NCI-H2196 treated with DMSO at 0.1 percent for 48 hours (cell line): ENCODE measurements around the gene TDRD9.
"Not testable (repeated sequence)": the region's sequence is repeated elsewhere in the genome, so short reads cannot be mapped to it uniquely, and the experiment has no call there.

Experiments
- DNase-seq: peaks from one replicate; lab custom pipeline; 2025; ENCODE audit not compliant: unreplicated experiment; lab: John Stamatoyannopoulos, UW

The TDRD9 gene

DNA sequence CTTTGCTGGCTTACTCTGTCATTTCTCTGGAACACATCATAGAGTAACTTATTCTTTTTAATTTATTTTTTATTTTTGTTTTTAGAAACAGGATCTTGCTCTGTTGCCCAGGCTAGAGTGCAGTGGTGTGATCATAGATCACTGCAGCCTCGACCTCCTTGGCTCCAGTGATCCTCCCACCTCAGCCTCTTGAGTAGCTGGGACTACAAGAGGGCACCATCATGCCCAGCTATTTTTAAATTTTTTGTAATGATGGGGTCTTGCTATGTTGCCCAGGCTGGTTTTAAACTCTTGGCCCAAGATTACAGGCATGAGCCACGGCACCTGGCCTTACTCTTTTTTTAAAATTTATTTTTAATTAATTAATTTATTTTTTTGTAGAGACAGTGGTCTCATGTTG is 46.3 kb downstream of the TDRD9 start:
- no peak for DNase-seq

DNA sequence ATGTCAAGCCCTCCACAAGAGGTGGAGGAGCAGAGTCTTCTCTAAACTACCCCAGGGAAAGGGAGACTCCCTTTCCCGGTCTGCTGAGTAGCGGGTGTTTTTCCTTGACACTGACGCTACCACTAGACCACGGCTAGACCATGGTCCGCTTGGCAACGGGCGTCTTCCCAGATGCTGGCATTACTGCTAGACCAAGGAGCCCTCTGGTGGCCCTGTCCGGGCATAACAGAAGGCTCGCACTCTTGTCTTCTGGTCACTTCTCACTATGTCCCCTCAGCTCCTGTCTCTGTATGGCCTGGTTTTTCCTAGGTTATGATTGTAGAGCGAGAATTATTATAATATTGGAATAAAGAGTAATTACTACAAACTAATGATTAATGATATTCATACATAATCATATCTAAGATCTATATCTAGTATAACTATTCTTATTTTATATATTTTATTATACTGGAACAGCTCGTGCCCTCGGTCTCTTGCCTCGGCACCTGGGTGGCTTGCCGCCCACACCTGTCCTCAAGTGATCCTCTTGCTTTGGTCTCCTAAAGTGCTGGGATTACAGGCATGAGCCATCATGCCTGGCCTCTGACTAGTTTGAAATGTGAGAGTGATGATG is 52.5 kb downstream of the TDRD9 start:
- DNase-seq, result not testable (repeated sequence)

DNA sequence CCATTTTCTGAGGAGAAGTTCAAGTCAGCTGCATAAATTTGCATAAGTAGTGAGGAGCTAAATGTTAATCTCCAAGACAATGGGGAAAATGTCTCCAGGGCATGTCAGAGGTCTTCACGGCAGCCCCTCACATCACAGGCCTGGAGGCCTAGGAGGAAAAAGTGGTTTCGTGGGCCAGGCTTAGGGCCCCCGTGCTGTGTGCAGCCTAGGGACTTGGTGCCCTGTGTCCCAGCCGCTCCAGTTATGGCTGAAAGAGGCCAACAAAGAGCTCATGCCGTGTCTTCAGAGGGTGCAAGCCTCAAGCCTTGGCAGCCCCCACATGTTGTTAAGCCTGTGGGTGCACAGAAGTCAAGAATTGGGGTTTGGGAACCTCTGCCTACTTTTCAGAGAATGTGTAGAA is 55.9 kb downstream of the TDRD9 start:
- no peak for DNase-seq

DNA sequence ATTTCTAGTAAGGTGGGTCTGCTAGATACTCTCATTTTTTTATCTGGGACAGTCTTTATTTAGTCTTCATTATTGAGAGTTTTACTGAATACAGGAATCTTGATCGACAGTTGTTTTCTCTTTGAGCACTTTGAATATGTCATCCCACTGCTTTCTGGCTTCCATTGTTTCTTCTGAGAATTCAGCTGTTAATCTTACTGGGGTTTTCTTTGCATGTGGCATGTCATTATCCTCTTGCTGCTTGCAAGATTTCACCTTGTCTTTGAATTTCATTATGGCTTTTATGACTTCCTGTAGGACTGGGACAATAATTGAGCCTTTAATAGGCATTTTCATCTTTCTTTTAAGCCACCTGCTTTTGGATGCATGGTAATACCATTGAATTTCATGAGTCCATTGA is 60.8 kb downstream of the TDRD9 start:
- DNase-seq, result no peak

DNA sequence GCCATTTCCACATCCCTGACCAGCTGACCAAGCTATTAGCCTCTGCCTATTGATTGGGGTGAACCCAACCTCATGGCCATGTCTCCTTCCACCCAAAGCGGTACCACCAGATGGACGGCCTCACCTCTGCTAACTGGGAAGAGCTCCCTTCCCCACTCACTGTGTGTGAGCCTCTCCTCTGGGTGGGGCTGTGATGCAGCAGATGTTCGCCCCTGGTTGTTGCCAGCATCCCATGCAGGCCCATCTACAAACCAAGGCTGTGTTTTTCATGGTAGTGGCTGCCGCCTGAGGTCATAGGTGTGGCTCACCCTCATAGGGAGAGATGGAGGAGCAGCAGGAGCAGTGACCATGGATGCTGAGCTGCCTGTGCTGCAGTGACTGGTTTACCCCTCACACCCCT is 61.7 kb downstream of the TDRD9 start:
- no peak for DNase-seq

DNA sequence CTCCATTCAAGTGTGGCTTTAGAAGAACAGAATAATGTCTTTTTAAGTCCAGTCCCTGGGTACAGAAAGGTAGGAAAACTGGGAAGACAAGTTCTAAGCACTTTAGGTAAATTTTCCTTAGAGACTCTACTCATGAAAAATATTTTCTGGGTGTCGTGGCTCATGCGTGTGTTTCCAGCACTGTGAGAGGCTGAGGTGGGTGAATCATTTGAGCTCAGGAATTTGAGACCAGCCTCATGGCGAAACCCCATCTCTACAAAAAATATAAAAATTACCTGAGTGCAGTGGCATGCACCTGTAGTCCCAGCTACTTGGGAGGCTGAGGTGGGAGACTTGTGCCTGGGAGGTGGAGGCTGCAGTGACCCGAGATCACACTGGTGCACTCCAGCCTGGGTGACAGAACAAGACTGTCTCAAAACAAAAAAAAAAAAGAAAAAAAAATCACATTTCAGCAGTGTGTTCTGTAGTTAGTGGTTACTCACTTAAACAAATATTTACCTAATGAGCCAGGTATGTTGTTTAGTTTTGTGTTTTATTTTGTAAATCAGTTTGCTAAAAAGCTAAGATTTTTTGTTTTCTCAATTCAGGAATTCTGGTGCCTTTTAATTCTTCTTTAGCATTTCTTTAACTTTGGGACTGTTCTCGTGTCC is 66.4 kb downstream of the TDRD9 start:
- DNase-seq, result no peak

DNA sequence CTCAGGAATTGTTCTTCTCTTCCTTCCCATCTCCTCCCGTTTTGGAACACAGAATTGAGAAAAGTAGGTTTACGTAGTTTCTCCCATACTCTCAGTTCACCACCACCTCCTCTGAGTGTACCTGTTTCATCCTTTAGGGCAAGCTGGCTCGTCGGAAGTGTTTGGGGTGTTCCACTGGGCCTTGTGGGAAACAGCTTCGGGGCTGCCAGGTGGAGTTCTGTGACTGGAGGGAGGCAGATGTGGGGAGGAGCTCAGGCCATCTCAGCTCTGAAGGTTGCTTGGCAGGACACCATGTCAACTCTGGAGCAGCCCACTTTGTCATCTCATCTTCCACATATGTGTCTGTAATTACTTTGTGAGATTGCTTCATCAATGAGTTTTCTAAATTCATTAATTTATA is 67.6 kb downstream of the TDRD9 start:
- no peak for DNase-seq

DNA sequence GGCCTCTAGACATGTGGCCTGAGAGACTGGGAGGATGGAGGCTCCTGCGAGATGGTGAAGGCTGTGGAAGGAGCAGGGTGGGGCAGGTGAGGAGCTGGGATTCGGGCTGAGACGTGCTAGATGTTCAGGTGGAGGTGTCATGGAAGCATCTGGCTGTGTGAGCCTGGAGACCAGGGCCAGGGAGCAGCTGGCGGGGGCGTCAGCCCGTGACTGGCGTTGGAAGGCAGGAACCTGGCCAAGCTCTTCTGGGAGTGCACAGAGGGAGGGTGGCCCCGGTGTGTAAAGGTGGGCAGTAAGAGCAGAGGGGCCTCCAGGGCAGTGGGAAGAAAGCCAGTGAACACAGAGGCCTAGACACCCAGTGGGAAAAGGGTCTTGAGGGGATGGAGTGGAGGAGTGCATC is 69.1 kb downstream of the TDRD9 start:
- no peak for DNase-seq

DNA sequence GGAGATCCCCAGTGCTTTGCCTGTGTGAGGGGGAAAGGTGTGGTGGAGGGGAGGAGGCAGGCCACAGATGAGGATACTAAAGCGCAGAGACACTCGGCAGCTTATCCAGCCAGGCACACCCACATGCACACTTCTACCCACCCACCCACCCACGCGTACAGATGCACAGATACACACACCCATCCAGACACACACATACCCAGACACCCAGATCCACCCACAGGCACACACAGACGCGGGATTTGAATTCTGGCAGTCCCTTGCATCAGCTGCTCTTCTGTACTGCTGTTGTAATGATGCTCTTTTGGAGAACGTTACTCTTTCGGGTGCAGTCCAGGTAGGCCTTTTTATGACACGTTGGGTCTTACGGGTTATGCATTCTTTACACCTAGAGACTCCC is 69.8 kb downstream of the TDRD9 start:
- no peak for DNase-seq

DNA sequence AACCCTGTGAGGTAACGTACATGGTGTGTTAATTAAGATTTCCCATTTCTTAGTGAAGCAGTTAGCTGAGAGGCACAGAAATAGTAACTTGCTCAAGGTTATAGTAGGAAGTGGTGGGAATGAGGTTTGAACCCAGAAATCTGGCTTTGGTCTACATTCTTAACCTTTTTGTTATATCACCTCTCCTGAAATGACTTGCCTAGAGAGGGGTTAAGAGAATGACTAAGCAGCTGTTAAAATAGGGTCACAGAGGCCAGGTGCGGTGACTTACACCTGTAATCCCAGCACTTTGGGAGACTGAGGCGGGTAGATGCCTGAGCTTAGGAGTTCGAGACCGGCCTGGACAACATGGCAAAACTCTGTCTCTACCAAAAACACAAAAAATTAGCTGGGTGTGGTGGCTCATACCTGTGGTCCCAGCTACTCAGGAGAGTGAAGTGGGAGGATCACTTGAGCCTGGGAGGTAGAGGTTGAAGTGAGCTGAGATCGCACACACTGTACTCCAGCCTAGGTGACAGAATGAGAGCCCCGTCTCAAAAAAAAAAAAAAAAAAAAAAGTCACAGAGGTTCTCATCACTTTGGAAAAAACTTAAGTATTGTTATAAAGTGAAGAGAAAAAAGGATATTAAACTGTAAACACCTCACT is 71.7 kb downstream of the TDRD9 start:
- no peak for DNase-seq

DNA sequence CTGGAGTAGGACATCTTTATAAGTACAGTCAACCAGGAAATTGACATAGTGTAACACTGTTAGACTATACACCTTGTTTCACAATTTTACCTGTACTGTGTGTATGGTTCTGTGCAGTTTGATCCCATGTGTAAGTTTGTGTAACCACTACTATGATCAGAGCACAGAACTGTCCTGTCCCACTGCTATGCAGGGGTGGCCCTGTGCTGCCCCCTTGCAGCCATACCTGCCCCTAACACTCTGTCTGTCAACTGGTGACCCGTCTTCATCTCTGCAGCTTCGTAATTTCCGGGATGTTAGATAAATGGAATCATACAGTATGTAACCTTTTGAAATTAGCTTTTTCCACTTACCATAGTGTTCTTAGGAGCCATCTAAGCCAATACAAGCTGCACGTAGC is 72.7 kb downstream of the TDRD9 start:
- no peak for DNase-seq

DNA sequence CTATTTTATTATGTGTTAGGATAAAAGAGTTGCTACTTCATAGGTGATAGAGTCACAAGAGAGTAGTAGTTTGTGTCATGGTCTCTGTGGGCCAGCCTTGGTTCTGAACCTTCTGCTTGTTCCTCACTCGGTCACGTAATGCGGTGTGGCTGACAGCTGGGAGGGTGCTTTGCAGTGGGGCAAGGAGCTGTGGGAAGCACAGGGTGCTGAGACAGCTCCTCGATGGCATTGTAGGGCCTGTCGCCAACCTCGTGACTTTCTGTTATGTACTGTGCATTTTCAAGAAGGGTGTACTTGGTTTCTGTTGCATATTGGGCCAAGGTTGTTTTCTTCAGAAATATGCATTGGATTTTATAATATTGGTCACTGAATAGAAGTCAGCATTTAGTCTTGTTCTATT is 75.4 kb downstream of the TDRD9 start:
- no peak for DNase-seq

DNA sequence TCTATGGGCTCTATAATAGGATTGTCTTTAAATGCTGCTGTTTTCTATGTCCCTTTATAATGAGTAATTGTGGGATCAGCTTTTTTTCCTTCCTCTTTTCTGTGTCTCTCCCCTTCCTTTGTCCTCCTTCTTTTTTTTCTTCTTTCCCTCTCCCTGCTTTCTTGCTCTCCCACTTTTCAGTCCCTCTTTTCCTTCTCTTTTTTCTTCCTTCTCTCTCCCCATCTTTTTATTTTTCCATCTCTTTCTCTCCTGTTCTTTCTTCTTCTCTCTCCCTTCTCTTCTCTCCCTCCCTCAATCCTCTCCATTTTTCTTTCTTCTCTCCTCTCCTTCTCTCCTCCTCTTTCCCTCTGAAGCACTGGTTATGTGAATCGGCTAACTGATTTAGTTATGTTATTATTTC is 76.6 kb downstream of the TDRD9 start:
- DNase-seq, result no peak

DNA sequence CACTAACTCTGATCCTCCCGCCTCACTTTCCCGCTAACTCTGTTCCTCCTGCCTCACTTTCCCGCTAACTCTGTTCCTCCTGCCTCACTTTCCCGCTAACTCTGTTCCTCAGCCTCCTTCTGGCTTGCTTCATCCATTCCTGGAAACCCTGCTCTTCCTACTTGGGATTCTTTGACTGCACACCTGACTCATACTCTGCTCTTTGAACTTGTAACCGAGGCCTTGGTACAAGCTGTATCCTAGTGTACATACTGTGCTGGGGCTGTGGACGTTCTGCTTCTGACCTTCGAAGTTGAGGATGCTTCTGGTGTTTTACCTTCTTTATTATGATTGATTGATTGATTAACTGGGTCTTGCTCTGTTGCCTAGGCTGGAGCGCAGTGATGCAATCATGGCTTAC is 77.2 kb downstream of the TDRD9 start:
- DNase-seq, result no peak

DNA sequence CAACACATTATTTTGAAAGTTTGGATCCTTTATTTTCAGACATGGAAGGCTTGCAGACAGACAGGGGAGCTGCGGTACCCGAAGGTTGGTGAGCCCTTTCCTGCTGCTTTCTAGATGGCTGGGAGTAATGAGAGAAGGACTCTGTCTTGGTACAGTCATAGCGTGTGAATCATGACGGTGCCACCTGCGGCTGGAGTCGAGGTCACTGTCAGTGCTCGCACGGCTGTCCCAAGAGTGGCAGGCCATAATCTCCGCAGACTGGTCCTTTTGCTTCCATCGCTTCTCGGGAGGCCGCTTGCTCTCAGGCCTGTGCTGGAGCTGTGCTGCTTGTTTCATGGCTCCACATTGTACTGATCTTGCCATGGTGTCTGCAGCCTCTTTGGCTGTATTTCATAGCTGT is 78.9 kb downstream of the TDRD9 start:
- DNase-seq, result no peak

DNA sequence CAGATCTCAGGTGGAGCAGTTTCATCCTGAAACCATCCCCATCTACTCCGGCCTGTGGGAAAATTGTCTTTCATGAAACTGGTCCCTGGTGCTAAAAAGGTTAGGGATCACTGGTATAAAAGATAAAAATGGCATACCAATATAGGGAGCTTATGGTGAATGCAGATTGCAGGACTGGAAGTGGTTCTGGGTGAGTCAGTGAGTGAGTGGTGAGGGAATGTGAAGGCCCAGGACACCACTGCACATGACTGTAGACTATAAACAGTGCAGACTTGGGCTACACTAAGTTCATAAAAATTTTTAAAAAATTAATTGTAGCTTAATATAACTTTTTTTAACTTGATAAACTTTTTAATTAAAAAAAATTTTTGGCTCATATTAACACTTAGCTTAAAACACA is 81.0 kb downstream of the TDRD9 start:
- no peak for DNase-seq

DNA sequence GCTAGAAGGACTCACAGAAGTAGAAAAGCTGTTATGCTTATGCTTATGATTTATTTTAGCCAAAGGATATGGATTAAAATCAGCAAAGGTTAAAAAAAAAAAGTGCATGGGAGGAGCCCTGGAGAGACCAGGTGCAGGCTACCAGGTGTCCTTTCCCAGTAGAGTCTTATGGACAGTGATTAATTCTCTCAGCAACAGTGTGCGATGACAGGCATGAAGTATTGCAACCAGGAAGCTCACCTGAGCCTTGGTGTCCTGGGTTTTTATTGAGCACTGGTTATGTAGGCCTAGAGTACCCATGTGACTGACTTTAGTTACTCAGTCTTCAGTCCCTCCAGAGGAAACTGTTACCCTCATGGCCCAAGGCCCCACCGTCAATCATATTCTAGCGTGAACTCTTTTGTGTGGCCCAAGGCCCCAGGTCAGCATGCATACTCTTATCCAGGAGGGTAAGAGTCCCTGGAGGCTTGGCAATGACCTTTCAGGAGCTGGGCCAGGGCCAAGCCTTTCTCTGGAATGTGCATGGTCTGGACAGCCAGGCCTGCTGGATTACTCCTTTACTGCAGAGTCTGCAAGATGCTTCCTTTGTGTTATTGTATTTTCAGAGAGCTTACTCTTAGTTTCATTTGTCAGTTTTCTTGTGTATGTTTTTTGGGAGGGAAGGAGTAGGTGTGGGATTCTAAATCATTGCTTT is 83.7 kb downstream of the TDRD9 start:
- DNase-seq, result no peak

DNA sequence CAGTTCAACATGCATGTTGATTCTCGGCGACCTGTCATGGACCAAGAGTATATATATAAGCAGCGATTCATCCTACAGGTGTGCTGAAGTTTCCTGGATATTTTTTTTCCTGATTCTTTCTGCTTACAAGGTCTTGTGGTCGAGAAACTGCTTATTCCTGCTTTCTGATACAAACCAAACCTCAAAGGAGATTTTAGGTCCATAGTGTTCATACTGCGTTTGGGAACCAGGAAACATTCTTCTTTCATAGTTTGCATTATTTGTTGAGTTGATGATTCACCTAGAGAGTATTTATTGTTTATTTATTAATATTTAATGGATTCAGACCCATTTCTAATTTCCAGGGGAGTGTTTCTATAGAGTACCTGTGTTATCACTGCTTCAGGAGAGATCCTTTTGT is 86.5 kb downstream of the TDRD9 start:
- no peak for DNase-seq

DNA sequence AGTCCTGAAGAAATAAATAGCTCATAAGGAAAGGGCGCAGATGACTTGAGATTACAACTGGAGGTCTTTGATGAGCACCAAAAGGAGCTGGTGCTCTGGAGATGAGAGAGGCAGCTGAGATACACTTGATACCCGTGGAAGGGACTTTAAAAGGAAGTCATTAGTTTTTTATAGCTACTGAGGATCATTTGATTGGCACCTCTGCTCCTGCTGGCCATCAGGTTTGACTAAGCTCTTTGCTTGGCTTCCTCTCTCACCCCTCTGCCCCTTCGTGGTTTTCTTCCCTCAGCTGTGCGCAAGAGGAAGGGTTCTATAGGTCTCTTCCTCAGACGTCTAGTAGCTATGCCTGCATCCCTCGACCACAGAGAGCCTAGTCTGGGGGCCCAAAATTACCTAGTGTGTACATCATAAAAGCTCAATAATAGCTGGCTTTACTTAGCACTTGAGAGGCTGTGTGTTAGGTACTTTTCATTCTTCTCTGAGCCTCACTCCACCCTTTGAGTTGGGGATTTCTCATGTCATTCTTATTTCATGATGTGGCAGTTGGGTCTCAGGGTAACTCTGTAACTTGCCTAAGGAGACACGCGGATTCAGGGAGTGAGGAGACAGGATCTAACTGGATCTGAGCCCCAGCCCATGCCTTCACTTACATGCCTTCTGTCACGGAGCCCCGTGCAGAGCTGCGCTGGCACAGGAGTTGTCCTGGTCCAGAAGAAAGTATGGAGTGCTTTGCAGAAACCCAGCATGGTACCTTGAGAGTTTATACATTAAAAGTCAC is 88.8 kb downstream of the TDRD9 start:
- no peak for DNase-seq

DNA sequence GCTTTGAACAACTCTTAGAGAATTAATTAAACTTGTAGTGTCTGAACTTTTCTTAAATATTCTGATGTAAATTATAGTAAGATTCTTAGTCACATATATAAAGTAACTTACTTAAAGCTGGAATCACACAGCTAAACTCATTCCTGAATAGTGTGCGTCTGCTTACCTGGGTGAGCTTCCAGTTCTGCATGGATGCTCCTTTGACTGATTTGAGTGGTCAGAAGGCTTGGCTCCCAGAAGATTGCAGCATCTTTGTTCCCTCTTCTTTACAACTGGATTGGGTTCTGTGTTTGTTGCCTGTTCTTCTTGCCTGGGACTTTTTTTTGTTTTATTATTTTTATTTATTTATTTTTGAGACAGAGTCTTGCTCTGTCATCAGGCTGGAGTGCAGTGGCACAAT is 90.8 kb downstream of the TDRD9 start:
- DNase-seq, result no peak

DNA sequence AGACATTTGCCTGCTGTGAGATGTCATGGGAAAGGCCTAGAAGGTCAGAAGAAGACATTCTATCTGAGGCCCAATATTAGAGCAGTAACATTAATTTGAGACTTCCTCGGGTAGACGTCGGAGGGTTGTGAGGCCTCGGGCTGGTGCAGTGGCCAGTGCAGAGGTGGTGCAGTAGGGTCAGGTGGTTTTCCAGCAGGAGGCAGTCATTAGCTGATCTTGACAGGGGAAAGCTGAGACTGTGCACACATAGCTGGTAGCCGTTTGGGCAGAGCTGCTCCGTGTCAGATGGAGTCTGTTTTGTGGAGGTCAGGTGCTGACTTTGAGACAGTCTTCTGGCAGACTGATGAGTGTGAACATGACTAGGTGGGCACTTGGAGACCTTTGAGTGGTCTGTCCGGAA is 91.5 kb downstream of the TDRD9 start:
- DNase-seq, result no peak
